GM18508 (cell line): ENCODE measurements around the gene HOXC5.

Experiments used
- ATAC-seq: cut with Tn5 transposase; IDR thresholded peaks from one replicate; pipeline ENCODE4 v1.9.1; 2021; ENCODE audit warnings: moderate number of reproducible peaks; ENCODE audit not compliant: insufficient read depth, unreplicated experiment

HOXC5 gene

DNA sequence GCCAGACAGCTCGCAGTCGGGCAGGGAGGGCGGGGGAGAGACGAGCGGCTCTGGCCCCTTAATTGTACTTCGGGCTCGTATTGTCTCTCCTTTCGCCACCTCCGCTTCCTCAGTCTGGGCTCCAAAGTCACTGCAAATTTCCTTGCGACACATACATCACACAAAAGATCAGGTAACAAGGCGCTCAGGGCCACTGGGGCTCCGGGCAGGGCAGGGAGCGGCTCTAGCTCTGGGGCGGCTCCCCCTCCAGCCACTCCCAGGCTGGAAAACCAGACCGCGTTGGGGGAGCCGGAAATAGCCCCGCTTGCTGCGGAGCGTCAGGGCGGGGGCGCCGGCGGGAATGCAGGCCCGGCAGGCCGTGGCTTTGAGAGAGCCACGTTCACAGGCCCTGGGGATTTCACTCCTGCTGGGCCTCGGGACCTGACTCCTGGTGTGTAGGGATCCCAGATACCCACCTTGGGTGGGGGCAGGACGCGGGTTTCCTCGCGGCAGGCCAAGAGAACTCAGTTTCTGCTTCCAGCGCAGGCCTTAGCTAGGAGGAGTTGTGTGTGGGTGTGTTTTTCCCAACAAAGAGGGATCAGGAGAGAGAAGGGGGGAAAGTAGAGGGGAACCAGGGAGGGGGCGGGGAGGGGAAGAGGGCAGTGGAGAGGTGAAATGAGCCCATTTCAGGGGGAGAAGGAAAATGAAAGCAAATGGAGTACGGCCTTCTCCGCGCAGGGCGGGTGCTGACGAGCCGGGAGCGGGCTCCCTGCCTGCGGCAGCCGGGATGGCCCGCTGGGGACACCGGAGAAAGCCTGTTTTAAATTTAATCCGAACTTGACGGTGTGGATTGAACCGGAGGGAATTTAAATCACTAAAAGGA is 37.2 kb upstream of the HOXC5 start:
- ATAC-seq, result no peak

DNA sequence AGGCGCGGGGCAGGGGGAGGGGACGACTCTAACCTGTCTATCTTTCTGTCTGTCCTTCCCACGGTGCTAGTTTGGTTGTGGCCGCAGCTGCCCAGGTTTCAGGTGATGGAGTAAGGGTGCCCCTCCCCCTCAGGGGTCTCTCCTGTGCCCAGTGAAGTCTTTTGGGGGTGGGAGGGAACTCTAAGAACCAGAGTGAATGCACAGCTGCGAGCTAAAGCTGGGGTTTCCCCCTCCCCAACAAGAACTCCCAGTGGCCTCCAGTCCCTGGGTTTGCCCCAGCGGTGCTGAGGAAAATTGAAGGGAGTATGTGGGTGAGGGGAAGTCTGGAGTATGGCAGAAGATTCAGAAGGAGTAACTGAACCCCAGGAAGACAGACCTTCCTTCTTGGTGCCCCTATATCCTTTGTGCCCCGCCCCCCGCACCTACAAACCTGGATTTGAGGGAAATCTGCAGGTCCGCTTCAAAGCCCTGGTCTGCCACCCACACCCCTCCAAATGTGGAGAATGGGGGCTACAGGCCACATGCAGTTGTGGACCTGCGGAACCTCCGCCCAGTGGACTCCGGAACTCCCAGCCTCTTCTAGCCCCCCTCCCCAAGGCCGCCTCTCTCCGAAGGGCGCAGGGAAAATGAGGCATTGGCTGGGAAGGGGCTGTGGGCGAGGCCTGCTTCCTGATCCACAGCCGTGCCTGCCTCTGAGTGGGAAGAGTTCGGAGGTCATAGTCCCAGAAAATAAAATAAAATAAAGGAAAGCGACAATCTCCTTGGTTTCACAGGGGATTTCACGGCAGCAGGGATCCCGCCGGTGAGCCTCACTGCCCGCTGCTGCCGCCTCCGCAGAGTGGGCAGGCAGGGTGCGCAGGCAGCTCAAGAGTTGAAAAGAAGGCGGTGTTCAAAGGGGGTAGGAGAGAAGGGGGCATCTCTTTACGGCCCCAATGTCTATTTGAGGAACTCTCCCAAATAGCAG is 36.3 kb upstream of the HOXC5 start:
- ATAC-seq, result no peak

DNA sequence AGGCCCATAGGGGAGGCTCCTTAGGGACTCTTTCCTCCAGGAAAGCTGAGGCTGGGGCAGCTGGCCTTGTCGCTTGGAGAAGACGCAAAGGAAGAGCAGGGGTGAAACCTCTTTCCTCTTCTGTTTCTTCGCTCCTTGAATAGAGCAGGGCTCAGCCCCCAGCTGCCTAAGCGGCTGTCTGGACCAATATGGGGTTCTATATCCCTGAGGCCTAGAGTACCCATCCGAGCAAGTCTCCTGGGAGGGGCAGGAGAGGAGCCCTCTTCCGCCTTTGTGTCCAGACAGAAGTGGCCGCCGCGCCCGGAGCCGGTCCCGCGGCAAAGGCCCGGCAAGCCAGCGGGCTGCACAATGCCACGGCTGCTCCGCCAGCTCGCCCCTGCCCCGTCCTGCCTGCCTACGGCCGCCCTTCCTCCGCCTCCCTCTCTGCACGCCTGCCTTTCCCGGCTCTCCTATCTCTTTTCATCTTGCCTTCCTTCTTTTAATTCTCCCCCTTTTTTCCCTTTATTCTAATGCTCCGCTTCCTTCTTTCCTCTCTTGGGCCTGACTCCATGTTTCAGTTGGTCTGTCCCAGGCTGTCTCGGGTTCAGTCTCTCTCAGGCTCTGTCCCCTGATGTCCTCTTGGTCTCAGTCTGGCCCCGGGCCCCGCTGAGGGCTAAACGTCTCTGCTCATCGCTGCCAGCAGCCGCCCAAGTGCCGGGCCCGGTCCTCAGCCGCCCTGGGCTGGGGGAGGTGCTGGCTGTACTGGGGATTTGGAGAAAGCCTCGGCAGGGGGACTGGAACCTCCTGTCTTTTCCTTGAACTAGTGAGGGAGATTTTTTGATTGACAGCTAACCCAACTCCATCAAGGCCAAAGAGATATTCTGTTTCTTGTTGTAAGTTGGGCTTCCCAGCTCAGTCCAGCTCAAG is 35.4 kb upstream of the HOXC5 start:
- ATAC-seq, result no peak

DNA sequence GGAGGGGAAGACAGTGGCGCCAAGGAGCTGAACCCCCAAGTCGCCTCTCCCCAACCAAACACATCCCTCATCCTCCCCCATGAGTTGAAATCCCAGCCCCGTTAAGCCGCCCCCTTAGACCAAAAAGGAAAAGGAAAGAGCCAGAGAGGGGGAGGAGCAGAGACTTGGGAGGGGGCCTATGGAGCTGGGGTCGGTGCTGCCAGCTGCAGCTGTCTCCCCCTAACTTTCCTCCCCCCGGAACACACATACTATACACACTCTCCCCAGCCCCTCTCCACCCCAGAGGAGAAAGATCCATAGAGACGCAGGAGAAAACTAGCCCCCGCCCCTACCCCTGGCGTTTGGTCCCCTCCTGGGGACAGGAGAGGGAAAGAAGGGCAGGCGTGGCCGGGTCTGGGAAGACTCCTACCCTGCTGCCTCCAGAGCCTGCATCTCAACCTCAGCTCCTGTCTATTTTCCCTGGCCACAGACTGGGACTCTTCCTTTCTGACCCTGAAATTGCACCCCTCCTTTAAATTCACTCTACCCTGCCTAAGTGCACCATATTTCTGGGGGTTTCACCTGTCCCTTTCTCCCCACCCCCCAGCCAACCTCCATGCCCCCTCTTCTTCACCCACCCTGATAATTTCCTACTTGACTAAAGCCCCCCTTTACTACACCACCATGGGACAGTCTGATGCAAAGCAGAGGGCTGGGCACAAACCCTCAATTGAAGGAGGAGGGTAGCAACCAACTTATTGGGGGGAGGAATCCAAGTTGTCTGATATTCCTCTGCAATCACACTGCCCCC is 34.5 kb upstream of the HOXC5 start:
- no peak for ATAC-seq

DNA sequence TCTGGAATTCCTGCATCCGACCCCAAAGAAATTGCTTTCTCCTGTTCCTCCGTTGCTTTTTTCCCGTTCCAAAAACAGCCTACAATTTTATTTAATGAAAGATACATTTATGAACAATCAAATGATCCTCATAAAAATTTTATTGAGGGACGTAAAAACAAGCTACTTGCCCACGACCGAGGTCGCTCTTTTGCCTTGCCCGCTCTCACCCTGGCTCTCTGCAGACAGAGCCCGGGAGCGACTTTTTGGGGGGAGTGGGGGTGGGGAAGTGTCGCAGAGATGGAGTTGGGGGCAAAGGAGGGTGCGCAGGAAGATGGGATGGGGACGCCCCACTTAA is 34.0 kb upstream of the HOXC5 start:
- no peak for ATAC-seq

DNA sequence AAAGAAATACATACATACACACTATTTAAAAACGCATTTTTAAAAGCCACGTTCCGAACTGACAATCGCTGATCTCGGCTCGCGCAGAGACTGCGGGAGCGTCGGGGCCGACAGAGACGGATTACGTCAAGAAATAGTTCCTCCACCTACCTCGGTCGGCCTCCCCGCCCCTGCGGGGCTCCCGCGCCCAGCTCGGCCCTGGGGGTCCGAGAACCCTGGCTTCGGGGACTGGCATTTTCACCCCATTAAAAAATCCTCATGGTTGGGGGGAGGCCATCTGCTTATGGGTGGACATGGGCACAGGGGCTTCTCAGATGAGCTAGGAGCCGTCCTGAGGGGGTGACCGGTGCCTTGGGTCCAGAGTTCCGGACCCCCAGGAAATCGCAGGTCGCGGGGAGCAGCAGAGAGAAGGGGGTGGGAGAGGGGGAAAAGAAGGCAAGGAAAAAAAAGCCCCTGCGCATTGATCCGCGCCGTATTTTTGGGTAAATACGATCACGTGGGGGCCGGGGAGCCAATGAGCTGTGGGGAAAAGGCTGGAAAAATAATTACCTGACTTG is 33.2 kb upstream of the HOXC5 start:
- no peak for ATAC-seq

DNA sequence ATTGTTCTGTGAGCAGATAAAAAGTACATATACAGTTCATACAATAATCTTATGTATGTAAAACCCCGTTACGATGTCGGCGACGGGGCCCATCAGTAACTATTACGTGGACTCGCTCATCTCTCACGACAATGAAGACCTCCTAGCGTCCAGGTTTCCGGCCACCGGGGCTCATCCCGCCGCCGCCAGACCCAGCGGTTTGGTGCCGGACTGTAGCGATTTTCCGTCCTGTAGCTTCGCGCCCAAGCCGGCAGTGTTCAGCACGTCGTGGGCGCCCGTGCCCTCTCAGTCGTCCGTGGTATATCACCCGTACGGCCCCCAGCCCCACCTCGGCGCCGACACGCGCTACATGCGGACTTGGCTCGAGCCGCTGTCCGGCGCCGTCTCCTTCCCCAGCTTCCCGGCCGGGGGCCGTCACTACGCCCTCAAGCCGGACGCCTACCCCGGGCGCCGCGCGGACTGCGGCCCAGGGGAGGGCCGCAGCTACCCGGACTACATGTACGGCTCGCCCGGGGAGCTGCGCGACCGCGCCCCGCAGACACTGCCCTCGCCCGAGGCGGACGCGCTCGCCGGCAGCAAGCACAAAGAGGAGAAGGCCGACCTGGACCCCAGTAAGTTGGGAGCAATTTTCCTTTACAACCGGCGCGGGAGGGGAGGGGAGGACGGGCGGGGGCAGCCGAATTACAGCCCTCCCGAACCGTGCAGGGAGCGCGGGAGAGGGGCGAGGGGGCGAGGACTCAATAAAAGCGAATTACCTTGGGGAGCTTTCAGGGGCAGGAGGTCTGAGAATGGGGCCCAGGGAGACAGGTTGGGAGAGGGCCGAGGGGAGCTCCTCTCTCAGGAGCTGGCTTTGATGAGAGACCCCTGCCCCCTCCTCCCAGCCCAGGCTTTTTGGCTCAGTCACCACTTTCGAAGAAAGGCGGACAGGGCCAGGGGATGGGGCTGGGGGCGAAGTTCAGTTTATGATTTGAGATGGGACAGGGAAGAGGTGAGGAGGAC is 32.4 kb upstream of the HOXC5 start, which contains the start of gene HOXC9:
Gene HOXC9 (plus strand): TSS at position 46 of the 999 bp plus-strand sequence. CDS start 28 bp downstream, at position 74.
- no peak for ATAC-seq

DNA sequence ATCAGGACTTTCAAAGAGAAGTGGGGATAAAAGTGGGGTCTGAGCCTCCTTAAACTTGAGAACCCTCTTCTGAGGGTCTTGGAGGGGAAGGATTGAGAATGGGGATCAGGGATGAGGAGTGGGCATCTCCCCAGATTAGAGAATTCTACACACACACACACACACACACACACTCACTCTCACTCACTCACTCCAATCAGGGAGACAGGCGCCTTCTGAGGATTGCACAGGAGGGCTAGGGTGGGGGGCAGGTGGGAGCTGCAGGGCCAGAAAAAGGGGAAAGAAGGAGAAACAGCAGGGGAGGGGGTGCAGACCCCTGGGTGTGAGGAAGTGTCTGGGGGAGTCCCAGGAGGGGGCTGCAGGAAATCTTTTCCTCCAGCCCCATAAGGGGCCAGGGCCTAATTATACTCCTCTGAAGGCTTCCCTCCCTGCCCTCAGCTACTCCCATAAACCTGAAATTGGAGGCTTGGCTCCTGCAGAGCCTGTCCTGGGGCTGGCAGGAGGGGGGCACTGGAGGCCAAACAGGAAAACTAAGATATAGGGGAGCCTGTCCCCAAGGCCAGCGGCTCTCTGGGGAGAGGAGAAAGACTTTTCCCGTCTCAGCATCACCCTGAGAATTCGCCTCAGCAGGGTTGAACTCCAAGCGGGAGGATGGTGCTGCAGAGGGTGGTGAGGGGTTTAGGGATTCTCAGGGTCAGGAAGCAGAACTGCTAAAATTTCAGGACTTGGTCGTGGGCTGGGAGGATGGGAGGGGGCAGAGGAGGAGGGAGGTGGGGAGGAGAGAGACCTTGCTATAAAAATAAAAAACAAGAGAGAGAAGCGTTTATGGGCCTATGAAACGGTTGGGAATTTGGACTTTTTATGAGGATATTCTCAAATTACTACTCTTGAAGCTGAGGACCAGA is 31.3 kb upstream of the HOXC5 start:
- ATAC-seq, result no peak

DNA sequence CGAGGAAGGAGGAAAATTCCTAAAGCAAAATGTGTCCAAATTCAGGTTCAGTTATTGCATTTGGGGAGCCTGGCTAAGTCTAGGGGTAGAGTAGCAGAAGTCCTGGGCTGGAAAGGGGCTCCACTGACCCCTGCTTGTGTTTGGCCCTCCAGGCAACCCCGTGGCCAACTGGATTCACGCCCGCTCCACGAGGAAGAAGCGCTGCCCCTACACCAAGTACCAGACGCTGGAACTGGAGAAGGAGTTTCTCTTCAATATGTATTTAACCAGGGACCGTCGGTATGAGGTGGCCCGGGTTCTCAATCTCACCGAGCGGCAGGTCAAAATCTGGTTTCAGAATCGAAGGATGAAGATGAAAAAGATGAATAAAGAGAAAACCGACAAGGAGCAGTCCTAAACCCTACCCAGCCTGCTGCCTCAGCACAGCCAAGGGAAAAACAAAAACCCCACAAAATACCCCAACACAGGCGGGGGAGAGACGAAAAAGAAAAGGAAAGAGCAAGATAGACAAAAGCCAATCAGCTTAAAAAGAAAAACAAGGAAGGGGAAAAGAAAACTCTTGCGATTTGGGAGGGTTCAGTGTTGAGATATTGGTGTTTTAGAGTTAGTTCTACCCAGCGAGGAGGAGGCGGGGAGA is 30.5 kb upstream of the HOXC5 start:
- no peak for ATAC-seq

DNA sequence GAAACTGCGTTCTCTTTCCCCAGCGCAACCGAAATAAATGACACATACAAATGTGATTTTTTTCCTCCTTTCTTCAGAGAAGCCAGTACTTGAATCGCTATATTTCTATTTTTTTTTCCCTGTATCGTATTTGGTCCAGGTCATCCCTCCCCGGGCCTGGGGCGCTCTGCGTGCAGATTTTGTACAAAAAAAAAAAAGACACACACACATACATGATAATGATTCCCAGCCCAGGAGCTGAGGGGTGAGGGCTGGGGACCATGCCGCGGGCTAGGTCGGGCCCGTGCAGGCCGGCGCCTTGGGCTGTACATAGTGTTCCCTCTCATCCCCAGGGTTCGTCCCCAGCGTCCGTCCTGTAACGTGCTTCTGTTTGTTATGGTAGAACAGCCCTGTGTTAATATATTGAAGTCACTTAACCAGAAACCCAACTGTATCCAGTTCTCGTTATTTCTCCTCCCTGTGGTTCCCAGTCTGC is 29.9 kb upstream of the HOXC5 start:
- no peak for ATAC-seq

DNA sequence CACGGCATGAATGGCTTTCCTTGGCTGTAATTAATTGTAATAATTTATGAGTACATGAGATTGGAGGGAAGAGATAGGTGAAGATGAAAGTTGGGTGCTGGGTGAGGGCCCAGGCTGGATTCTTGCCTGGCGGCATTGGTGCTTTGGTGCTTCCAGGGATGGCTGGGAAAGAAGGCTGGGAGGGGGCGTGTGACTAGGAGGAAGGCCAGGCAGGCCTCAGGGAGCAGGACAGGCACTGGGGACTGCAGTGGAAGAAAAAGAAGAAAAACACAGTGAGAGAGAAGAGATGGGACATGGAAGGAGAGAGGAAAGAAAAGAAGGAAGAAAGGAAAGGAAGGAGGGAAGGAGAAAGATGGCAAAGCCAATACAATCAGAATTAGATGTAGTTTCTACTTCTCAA is 29.2 kb upstream of the HOXC5 start:
- ATAC-seq, result no peak

DNA sequence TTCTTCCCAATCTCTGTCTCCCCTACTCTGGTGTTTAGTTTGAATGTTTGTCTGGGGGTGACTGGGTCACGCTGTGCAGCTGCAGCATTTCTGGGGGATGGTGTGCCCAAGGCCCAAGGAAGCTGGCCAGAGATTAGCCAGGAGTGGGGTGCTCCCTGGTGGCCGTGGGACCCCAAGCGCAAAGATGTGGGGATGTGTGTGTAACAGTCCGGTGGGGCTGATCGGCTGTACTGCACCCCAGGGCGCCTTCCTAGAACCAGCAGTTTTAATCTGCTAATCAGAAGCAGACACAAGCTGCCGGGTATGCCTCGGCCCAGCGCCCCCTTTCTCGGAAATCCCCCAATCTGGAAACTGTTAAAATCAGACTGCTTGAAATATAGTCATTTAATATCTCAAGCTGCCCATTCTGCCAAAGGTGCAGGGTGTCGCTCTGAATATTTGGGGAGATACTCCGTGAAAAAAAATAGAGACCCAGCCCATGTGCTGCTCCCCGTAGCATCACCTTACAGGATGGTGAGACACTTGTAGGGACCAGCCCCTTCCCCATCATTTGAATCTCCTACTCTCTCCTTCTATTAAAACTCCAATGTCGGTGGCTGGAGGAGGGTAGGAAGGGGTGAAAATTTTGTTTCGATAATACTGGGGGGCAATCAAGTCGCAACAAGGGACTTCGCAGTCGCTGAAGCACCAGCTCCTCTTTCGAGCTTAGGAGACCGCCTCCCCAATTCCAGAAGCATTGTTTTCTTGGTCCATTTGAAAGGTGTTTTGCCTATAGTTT is 28.6 kb upstream of the HOXC5 start:
- ATAC-seq, result no peak

DNA sequence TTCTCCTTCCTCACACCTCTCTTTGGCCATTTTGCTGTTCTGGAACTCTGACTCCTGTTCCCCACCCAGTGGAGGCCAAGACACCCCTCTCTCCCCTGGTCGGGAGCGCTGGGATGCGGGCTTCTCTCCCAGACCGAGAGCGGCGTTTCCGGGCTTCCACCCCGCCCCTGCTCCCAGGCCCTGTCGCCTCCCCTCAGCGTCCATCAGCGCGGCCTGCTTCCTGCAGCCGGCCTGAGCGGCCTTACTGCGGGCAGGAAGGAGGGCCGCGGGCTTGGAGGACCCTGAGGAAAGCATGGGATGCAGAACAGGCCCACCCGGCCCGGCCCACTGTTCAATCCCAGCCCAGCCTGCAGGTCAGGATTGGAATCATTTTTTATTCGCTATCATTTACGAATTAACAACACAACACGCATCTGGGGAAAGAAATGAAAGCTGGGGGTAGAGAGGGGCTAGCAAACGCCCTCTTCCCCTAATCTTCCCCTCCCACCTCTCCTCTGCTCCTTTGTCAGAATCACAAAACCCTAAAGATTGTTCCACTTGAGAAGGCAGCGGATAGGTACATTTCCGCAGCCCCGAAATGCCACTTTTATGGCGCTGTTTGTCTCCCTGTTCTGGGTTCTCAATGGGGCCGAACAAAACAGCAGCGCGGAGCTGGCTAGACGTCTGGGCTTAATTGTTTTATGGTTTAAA is 27.9 kb upstream of the HOXC5 start:
- ATAC-seq, result no peak

DNA sequence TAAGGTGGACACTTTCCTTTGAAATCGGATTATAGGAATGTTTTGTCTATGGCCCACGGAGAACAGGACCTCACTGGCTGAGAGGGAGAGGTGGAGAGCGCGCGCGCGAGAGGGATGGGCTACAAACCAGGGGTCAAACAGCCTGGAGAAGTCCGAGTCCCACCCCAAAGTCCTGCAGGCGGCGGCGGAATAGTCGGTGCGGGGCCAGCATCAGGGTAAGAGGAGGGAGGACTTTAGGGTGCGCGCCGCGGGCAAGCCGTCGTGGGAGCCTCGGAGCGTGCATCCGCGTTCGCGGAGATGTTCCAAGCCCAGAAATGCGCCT is 27.4 kb upstream of the HOXC5 start:
- ATAC-seq, result no peak

DNA sequence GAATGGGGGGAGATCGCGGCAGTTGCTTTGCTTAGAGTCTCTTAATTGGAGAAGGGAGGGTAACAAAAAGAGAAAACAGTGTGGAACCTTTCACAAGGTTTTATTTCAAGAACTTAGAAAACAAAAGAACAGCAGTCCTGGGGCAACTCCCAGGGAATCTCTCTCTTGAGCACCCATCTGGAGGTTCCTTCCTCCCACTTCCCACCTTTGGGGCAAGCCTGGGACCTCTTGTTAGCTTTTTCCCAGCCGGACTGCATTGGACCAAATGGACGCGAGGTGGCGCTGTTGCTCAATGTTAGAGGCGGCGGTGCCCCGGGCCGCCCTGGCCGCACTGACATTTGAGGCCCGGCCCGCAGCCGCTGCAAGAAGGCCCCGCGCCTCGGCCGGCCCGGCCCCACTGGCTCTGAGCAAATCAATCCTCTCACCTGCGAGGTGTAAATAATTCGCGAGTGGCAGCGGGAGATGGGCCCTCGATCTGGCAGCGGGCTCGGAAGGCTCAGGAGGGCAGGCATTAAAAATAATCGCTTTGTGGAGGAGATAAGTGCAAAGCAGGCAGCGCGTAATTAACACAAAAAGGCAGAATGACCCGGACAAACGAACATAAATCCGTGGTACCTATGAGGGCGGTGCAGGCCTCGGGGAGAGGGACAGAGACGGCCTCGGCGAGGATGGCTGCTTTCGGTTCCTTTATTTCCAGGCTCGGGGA is 26.8 kb upstream of the HOXC5 start:
- no peak for ATAC-seq
